HG02678 (cell line): Measurements from ENCODE around the gene ALLC.
"Not testable (repeated sequence)": the region's sequence is repeated elsewhere in the genome, so short reads cannot be mapped to it uniquely, and the experiment has no call there.

Source experiments
- ATAC-seq: cut with Tn5 transposase; IDR thresholded peaks from one replicate; pipeline ENCODE4 v1.9.1; 2021; ENCODE audit warnings: mild to moderate bottlenecking, moderate library complexity; ENCODE audit not compliant: unreplicated experiment

The ALLC gene

GRCh38 chr2:3654011-3654410, 4.0 kb upstream of the ALLC start:
- no peak for ATAC-seq

DNA sequence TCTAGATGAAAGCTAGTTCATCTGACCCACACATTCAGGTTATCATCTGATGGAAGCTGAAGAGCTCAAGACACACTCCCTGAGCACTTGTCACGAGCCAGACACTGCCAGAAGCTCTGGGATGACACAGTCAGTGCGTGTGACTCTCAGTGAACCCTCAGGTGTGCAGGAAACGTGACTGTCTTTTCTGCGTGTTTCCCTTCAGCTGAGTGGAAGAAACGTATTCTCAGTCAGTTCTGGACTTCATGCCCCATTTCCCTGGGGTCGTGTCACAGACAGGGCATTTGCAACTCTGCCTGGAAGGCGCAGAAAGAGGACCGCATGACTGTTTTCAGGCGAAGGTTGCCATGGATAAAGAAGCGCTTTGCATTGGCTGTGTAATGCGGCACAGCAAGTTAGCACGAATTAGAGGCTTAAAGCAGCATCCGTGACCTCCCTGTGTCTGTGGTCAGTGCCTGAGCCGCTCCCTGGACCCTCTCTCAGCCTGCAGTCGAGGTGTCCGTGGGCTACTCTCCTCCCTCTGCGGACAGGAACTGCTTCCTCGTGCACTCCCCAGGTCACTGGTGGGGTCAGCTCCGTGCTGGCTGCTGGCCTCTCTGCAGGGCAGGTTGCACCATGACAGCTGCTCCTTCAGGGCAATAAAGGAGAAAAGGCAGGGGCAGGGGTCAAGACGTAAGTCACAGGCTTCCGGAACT, 3.3 kb upstream of the ALLC start:
- no peak for ATAC-seq

DNA sequence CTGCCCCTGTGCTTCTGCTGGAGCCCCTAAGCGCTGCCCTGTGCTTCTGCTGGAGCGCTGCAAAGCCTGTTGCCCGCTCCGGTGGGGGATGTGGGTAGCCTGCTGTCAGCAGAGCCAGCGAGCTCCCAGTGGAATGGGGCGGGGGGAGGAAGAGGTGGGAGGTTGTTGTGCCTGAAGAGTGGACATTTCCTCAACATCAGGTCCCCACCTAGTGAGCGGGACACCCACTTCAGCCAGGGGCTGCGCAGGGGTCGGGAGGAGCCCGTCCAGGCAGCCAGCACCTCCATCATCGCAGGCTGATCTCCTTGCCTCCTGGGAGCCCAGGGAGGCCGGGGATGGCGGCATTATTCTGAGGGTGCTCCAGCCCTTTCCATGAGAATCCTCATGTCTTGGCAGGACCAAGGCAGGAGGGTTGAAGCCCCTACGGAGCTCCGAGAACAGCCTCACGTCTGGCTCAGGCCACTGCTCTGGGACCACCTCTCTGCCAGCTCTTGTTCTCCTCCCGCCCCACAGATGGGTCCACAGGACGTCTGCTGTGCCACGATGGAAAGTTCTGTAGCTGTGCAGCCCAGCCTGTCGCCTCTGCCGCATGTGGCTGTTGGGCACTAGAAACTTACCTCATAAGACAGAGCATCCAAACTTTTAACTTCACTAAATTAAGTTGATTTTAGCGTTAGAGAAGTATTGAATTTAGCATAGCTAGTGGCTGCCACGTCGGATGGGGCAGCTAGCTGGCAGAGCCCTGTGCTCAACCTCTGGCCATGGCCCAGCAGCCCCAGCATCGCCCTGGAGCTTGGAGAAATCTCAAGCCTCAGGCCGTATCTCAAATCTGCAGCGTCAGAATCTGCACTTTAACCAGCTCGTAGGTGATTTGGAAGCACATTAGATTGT, 1.9 kb upstream of the ALLC start:
- ATAC-seq, result no peak

DNA sequence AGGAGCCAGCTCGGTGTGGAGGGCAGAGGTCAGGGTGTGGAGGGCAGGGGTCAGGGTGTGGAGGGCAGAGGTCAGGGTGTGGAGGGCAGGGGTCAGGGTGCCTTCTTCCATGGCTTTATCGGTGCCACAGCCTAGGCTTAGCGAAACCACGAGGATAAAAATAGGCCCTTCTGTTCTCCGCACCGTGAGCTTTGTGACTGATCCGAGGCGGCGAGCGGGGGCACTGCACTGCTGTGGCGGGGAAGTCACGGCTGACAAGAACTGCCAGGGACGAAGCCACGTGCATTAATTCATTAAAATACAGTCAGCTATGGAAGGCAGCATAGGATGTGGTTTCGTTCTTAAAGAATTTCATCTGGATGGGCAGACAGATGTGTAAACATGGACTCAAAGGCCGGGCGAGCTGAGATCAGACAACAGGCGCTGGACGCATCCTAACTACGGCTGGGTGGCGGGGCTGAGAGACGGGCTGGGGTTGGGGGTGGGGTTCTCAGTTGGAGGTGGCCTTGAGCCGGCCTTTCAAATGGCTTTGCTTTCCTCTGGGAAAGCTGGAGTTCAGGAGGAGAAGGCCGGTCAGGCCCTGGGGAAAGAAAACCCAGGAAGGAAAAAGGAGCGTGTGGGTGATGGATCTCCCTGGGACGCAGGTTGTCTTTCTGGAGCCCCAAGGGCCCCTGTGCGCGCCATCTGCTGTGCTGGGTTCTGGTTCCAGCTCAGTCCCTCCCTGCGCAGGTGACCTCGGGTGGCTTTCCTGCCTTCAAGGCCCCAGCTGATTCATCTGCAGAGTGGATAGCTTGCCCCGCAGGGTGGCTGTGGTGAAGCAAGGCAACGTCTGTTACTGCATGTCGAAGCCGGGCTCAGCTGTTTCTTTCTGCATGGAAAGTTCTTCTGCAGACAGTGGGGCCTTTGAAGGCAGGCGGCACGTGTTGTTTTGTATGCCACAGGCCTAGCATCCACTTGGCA, 958 bp upstream of the ALLC start:
- ATAC-seq, result no peak

DNA sequence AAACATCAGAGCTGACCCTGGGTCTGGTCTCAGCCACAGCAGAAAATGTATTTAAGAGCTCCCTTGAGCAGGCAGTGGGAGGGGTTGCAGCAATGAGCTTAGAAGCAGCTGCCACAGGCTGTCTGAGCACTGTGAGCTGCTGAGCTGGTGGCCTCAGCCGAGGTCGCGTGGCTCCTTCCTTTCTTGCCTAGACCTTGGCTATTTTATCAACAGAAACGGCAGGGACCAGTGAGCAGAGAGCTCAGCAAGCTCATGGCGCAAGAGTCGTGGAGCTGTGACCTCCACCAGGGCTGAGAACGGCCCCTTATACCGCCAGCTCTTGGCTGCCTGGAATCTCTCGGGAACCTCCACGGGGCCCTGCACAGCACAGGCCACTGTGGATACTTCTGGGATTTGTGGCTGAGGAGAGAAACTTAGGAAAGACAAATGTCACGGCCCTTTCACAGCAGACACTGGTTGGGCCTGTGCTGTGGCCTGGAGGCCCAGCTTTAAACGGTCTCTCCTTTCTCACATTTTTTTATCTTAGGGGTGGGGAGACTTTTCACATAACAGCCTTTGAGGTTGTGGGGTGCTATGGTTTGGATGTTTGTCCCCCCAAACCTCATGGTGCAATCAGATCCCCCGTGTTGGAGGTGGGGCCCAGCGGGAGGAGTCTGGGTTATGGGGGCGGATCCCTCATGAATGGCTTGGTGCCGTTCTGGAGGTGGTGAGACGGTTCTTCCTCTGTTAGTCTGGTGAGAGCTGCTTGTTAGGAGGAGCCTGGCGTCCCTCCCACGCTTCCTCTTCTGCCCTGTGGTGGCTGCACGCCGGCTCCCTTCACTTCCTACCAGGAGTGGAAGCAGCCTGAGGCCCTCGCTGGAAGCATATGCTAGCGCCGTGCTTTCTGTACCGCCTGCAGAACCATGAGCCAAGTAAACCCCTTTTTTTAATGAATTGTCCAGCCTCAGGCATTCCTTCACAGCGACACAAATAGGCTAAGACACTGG, 1.7 kb downstream of the ALLC start:
- ATAC-seq, result no peak

DNA sequence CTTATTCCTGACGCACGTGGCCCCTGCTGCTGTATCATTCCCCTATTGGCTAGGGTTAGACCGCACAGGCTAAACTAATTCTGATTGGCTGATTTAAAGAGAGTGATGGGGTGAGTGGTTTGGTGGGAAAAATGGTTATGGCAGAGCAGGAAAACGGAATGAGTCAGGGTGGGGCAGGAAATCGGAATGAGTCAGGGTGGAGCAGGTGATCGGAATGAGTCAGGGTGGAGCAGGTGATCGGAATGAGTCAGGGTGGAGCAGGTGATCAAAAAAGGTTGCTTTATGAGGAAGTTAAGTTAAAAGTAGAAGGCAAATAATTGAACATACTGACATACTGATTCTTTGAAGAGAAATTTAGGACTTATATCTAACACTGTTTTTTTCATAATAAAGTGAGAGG, 2.6 kb downstream of the ALLC start:
- ATAC-seq, result not testable (repeated sequence)

DNA sequence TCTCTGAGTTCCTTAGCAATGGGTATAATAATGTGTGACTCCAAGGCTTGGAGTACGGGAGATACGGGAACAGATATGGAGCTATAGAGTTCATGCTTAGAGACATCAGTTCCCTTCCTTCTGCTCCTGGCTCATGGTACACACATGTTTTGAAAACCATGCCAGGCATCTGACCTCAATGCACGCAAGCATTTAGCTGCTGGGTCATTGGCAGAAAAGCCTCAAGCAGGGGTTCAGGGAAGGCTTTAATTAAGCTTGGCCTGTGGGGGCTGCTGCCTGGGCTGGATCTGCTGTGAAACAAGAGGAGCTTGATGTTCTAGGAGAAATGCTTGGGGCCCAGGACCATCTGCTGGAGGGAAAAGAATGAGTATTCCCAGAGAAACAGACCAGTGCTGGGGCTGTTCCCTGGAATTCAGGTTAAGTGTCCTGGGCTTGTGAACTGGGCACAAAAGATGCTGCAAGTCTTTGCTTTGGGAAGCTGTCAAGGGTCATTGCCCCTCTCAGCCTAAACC, 3.2 kb downstream of the ALLC start:
- no peak for ATAC-seq

GRCh38 chr2:3662239-3662638, 4.2 kb downstream of the ALLC start:
- ATAC-seq, result no peak

GRCh38 chr2:3664118-3664517, 6.1 kb downstream of the ALLC start:
- no peak for ATAC-seq

- ATAC-seq, result no peak
Observed at GRCh38 chr2:3664925-3665324, 6.9 kb downstream of the ALLC start.

- no peak for ATAC-seq
Observed at GRCh38 chr2:3665886-3666612, 8.0 kb downstream of the ALLC start.

GRCh38 chr2:3666613-3666975, 8.6 kb downstream of the ALLC start:
- ATAC-seq, result no peak

- no peak for ATAC-seq
Observed at GRCh38 chr2:3667151-3667631, 9.2 kb downstream of the ALLC start.

GRCh38 chr2:3669656-3670055, 11.7 kb downstream of the ALLC start:
- no peak for ATAC-seq

GRCh38 chr2:3670376-3670775, 12.4 kb downstream of the ALLC start:
- ATAC-seq, result no peak

GRCh38 chr2:3670941-3671340, 12.9 kb downstream of the ALLC start:
- no peak for ATAC-seq

DNA sequence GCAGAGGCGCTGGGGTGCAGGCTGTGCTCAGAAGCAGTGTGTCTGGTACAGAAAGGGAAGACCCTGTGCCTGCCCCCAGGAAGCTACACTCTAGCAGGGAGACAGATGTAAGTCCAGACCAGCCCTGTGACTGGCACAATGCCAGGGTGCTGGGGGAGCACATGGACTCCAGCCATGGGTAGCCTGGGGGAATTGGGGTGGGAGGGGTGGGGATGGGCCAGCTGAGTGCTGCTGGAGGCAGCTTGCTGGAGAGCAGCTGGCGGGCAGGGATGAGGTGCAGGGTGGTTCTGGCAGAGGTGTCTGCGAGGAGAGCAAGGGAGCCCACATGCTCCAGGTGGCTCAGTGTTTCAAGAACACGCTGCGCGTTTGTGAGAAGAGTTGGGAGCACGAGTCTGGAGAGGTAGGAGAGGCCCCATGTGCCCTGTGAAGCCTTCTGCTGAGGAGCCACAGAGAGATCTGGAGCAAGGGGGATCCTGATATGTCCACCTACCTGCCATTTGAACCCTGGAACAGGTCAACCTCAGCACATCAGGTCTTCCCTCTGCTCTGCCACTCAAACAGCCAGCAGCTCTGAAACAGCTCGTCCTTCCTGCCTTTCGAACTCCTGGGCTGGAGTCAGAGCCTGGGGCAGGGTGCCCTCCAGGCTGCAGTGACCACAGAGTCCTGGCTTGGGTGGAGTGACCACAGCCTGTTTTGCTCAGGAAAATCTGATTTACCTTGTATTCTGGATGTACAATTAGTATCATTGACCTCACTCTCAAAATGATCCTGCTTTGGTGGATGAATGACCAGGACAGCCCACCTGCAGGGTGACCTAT, 15.1 kb downstream of the ALLC start:
- ATAC-seq, result no peak
